WI38 (cell line): Measurements from ENCODE around the gene PIP4K2A.
A peak's percentile ranks its signal among the peaks of the same experiment; 100 is the strongest.

ENCODE experiments used
- H3K4me3 ChIP-seq: 2 replicates; pipeline ENCODE4 v1.5.1; 2011; ENCODE audit warnings: low read depth, mild to moderate bottlenecking, control low read depth, low read length
- TF ChIP-seq, protein P1 (sequence below): IDR thresholded peaks from 2 replicates; pipeline ENCODE4 v1.5.1; 2012; ENCODE audit warnings: low read depth, mild to moderate bottlenecking, control low read depth, low read length

The PIP4K2A gene

DNA sequence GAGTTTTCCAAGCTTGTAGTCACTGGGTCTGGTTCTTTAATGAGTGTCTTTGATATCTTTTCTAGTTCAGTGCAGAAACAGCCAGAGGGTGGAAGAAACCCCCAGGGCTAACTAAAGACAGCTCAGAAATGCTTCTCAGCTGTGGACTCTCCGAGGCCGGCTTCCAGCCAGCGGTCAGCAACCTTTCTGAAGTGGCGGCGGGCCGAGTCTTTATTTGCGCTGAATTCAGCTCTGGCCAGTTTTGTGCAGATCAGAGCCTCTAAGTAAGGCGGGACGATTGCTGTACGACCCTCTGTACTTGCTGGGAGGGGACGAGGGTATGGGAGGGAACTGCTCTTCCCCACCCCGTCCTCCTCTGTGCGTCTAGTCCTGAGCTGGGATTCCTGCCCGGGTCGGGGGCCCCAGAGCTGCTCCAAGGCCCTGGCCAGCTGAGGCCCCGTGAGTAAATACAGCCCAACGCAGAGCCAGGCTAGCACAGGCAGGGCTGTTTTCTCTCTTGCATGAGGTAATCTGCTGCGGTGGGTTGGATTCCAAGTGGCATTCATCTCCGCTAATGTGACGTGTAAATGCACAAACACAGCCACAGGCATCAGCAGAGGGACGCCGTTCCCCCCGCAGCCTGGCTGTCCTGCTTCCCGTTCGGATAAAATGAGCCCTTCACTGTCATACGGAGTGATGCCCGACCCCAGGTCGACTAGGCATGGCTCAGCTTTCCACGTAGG is 159.8 kb downstream of the PIP4K2A start:
- no peak overlapping the region for H3K4me3 ChIP-seq
- TF ChIP-seq, protein P1, sequence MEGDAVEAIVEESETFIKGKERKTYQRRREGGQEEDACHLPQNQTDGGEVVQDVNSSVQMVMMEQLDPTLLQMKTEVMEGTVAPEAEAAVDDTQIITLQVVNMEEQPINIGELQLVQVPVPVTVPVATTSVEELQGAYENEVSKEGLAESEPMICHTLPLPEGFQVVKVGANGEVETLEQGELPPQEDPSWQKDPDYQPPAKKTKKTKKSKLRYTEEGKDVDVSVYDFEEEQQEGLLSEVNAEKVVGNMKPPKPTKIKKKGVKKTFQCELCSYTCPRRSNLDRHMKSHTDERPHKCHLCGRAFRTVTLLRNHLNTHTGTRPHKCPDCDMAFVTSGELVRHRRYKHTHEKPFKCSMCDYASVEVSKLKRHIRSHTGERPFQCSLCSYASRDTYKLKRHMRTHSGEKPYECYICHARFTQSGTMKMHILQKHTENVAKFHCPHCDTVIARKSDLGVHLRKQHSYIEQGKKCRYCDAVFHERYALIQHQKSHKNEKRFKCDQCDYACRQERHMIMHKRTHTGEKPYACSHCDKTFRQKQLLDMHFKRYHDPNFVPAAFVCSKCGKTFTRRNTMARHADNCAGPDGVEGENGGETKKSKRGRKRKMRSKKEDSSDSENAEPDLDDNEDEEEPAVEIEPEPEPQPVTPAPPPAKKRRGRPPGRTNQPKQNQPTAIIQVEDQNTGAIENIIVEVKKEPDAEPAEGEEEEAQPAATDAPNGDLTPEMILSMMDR: no peak

DNA sequence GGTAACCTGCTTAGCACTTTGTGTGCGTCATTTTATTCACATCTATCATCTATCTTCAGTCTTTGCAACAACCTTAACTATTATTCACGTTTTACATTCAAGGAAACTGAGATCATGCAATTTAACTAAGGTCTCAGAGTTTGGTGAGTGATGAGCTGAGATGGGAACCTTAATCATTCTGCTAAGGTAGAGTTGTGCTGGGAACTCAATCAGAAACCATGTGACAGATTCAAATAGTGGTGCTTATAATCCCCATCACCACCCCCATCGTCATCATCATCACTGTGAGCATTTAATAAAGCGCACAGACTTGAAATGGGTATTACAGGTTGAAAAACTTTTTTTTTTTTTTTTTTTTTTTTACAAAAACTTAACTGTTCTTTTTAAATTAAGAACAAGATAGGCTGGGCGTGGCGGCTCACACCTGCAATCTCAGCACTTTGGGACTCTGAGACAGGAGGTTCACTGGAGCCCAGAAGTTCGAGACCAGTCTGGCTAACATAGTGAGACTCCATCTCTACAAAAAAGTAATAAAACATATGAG is 160.9 kb downstream of the PIP4K2A start:
- TF ChIP-seq, protein P1: no peak
- no peak overlapping the region for H3K4me3 ChIP-seq

DNA sequence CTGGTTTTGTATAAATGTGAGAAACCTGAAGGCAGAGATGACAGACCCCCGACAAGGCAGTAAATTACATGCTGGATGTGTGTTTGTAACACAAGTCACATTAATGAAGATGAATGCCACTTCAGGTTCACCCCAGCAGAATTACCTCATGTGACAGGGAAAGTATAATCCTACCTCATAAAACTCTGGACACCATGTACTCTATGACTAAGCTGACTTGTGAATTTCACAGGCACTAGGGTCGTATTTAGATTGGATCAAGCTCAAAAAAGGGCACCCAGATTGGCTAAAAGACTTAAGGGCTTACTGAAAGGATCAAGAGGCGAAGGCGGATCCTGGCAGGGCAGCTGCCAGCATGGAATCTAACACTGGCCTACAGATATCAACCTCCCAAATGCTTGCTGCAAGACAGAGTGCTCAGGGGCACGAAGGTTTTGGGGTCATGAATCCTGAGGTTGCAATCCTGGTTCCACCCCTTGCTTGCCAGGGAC is 161.4 kb downstream of the PIP4K2A start:
- H3K4me3 ChIP-seq: no peak overlapping the region
- TF ChIP-seq, protein P1: no peak

DNA sequence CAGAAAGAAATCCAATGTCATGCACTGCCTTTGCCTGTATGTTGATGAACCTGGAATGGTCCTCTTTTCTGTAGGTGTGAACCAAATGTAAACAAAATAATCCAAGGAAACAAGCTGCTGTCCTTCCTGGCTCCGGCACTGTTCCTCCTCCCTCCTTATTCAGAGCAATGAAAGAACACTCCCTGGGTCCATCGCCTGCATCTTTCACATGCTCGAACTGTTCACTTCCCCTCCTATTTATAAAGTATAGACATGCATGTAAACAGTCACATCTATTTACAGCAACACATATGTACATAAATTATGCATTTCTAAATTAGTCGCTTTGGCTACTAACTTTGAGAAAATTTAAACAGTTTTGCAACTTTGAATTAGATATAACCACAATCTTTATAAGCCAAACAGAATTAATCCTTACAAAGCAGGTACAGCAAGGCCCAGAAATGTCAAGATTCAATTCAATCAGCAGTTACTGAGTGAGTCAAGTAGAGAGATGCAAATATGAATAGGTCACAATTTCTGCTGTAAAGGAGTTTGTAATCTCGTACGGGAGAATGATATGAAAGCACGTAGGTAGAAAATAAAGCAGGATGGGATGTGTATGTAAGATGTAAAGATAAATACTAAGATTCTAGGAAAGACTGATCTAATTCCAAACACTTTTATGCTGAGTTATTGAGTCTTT is 162.6 kb downstream of the PIP4K2A start:
- TF ChIP-seq, protein P1: no peak
- no peak overlapping the region for H3K4me3 ChIP-seq

DNA sequence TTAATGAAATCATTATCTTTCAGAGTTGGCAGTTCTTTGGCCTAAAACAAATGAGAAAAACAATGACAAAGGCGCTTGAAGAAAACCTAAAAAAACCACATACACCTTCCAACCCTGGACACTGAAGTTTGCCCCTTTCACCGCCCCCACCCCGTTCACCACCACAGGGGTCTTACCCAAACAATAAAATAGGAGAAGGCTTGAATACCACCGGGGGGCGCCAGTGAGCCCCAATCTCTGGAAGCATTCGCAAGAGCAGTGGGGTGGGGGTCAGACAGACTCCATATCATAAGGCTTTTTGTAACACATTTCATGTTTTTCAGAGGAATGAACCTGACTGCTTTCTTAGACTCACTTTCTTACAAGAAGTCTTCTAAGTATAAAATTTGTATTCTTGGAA is 163.6 kb downstream of the PIP4K2A start:
- no peak overlapping the region for H3K4me3 ChIP-seq
- TF ChIP-seq, protein P1: peak; percentile 45

DNA sequence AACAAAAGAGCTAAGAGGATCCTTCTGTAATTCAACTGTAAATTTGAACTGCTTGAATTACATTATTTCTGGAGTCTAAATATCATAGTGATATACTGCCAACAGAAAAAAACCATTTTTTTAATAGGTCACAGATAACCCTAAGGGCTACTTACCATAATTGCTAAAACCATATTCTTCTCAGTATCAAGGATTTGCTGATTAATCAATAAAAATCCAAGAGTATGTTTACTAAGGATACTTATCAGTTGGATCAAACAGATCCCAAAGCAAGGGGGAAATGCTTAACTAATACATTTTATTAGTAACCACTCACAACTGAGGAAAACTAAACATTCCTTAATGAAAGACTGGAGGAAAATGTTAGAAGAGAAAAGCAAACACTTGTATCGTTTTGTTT is 166.0 kb downstream of the PIP4K2A start:
- H3K4me3 ChIP-seq: no peak overlapping the region
- TF ChIP-seq, protein P1: no peak

DNA sequence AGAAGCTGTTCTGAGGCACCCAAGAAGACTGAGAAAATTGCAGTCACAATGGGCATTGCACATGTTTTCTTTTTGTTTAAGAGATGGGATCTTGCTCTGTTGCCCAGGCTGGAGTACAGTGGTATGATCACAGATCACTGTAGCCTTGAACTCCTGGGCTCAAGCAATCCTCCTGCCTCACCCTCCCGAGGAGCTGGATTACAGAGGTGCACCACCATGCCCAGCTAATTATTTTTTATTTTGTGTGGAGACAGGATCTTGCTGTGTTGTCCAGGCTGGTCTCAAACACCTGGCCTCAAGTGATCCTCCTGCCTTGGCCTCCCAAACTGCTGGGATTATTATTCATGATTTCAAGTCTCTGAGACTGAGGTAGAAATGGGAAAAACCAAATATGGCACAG is 168.7 kb downstream of the PIP4K2A start:
- TF ChIP-seq, protein P1: no peak
- no peak overlapping the region for H3K4me3 ChIP-seq
